HG03521 (cell line): ENCODE results near the gene PRKG1.

Experiments
- ATAC-seq: cut with Tn5 transposase; IDR thresholded peaks from one replicate; pipeline ENCODE4 v1.9.1; 2021; ENCODE audit warnings: mild to moderate bottlenecking, moderate library complexity; ENCODE audit not compliant: unreplicated experiment

PRKG1 gene

GRCh38 chr10:51487576-51487975, 413.3 kb downstream of the PRKG1 start:
- ATAC-seq = no peak

GRCh38 chr10:51488766-51489408, 414.6 kb downstream of the PRKG1 start:
- ATAC-seq = no peak

GRCh38 chr10:51498424-51498823, 424.1 kb downstream of the PRKG1 start:
- no peak for ATAC-seq

- ATAC-seq = no peak
Observed at GRCh38 chr10:51501396-51501795, 427.1 kb downstream of the PRKG1 start.

GRCh38 chr10:51502124-51502523, 427.8 kb downstream of the PRKG1 start:
- ATAC-seq = no peak

GRCh38 chr10:51503378-51503777, 429.1 kb downstream of the PRKG1 start:
- ATAC-seq = no peak

- no peak for ATAC-seq
Observed at GRCh38 chr10:51507476-51507875, 433.2 kb downstream of the PRKG1 start.

- no peak for ATAC-seq
Observed at GRCh38 chr10:51508156-51508555, 433.9 kb downstream of the PRKG1 start.

GRCh38 chr10:51510231-51510630, 435.9 kb downstream of the PRKG1 start:
- no peak for ATAC-seq

GRCh38 chr10:51521605-51522004, 447.3 kb downstream of the PRKG1 start:
- ATAC-seq = no peak

GRCh38 chr10:51522858-51523257, 448.6 kb downstream of the PRKG1 start:
- no peak for ATAC-seq

- ATAC-seq = no peak
Observed at GRCh38 chr10:51523440-51523839, 449.2 kb downstream of the PRKG1 start.

GRCh38 chr10:51524041-51524440, 449.8 kb downstream of the PRKG1 start:
- ATAC-seq = no peak

- no peak for ATAC-seq
Observed at GRCh38 chr10:51527522-51528219, 453.4 kb downstream of the PRKG1 start.

- no peak for ATAC-seq
Observed at GRCh38 chr10:51528527-51528926, 454.2 kb downstream of the PRKG1 start.

- ATAC-seq = no peak
Observed at GRCh38 chr10:51530541-51530940, 456.3 kb downstream of the PRKG1 start.

GRCh38 chr10:51532044-51532443, 457.8 kb downstream of the PRKG1 start:
- no peak for ATAC-seq

GRCh38 chr10:51542853-51543252, 468.6 kb downstream of the PRKG1 start:
- ATAC-seq = no peak

- ATAC-seq = no peak
Observed at GRCh38 chr10:51544933-51545332, 470.6 kb downstream of the PRKG1 start.

GRCh38 chr10:51547941-51548340, 473.7 kb downstream of the PRKG1 start:
- ATAC-seq = no peak

- ATAC-seq = no peak
Observed at GRCh38 chr10:51552879-51553278, 478.6 kb downstream of the PRKG1 start.

GRCh38 chr10:51564896-51565510, 490.7 kb downstream of the PRKG1 start:
- ATAC-seq = no peak
